ENCODE data around the gene CD151. TPM values are rescaled to one million over a fixed set of nuclear protein-coding genes. Genes with fewer than 3 reads are reported as not detected.
A peak's percentile ranks its signal among the peaks of the same experiment; 100 is the strongest.

The CD151 gene
- total RNA-seq, 1 experiment from 2014 or later = 296 TPM

DNA sequence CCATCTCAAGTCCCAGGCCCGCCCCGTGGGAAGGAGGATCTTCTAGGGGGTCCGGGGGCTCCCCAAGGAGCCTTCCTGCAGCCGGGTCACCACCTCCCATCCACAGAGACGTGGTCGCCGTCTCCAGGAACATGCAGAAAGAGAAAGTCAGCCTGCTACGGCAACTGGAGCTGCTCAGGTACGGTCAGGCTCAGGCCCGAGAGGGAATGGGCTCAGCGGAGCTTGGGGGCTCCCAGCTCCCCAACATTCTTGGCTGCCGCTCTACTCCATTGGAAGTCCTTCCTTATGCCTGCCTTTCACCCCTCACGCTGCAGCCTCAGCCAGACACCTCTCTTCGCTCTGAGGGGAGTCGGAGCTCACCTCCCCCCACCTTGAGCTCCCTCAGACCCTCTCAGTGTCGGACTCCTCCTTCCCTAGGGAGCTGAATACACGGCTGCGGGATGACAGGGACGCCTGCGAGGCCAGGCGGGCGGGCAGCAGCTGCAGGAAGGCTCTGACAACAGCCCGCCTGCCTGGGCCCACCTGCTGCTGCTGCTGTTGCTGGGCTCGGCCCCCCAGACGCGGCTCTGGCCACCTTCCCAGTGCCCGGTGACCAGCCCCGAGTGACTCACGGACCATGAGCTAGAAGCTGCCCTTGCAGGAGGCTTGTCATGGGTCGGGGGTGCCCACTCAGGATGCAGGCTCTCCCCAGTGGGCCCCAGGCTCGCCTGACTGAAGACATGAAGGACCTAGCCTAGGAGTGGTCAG, 1.5 kb upstream of the CD151 start:
- ChIA-PET RAD21 (ENCODE audit: low non-redundant PET in 1 of 2, low total read pairs in 2 of 2, uncharacterized antibody in 2 of 2, unreplicated experiment in 2 of 2) (no interaction called here), POLR2A (interaction anchor here (0.9 to 1.4 kb wide), 3 partner anchors 9 to 12 kb away, joined by 3 to 12 read pairs (median 3); partner anchors contain the start of genes PNPLA2, POLR2L and TSPAN4), CTCF (no interaction called here)
- Histone ChIP-seq H3K9me2 (ENCODE audit: insufficient read depth) (no peaks in the 10 kb centered on the region), H3K36me3 (ENCODE audit: control insufficient read depth in 1 of 2, insufficient read depth in 2 of 2, low read length in 2 of 2) (peaks cover 0 to 2% of the 10 kb centered on the region in 2 experiments; a peak in 1 of 4 replicates), H3K27ac (ENCODE audit: low read depth, low read length) (peak overlapping the region; percentile 88), H3K9me3 (ENCODE audit: control insufficient read depth in 1 of 2, insufficient read depth in 1 of 2, low read depth in 1 of 2, low read length in 2 of 2) (no peaks in the 10 kb centered on the region), H4K20me1 (ENCODE audit: insufficient read depth) (peaks cover 6% of the 10 kb centered on the region; the same call in 1 of the 2 replicates), H3K27me3 (ENCODE audit: insufficient read depth, low read length) (no peaks in the 10 kb centered on the region), H3K9ac (ENCODE audit: low read length) (peak overlapping the region; percentile 95), H3K4me2 (ENCODE audit: low read length) (peak overlapping the region; percentile 99), H3K79me2 (ENCODE audit: insufficient read depth, low read length) (peaks cover 38% of the 10 kb centered on the region), H2AFZ (ENCODE audit: low read depth, low read length, poor library complexity, severe bottlenecking) (no peak overlapping the region), H3K4me3 (replicated peaks in 1 of 2; ENCODE audit: low read depth in 1 of 2, low read length in 2 of 2) (peak overlapping the region; percentile 74 to 90), H3K4me1 (ENCODE audit: control insufficient read depth in 1 of 2, insufficient read depth in 2 of 2, low read length in 2 of 2) (peaks cover 29 to 56% of the 10 kb centered on the region in 2 experiments)
- no TSS peak for BruUV-seq (replicated peaks)
- DNase-seq (ENCODE audit: low read depth, low spot score) (no peak), ATAC-seq (no peak)
- intact Hi-C loops (cut with micrococcal nuclease) = no loop called here
- TF ChIP-seq YY1 (IDR thresholded peaks at IDR 0.05; ENCODE audit: extremely low read depth, insufficient replicate concordance, low read depth, low read length) (no peak), EGR1 (IDR thresholded peaks at IDR 0.05; ENCODE audit: low read depth) (no peak), SRF (IDR thresholded peaks at IDR 0.05; ENCODE audit: low read depth) (no peak), REST (IDR thresholded peaks at IDR 0.05; ENCODE audit: low read depth) (no peak)
- TF ChIP-seq, protein P1, sequence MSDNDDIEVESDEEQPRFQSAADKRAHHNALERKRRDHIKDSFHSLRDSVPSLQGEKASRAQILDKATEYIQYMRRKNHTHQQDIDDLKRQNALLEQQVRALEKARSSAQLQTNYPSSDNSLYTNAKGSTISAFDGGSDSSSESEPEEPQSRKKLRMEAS (IDR thresholded peaks at IDR 0.05) = no peak
